Spinal cord (tissue), 10 donors: ENCODE measurements around the gene LINC00632. TPM values are rescaled to one million over a fixed set of nuclear protein-coding genes. Genes with fewer than 3 reads are reported as not detected.

Experiments used
- DNase-seq, 6 donors: peaks; one replicate each; pipeline versions ENCODE4 v3.0.0 to v3.0.0-alpha.2; 2013 to 2015; ENCODE audit warnings: low spot score in 6 of 6, low read depth in 4 of 6
- H3K27ac ChIP-seq: one replicate; pipeline ENCODE4 v1.5.1; 2013; ENCODE audit warnings: low read depth, low read length, control low read depth
- H3K27me3 ChIP-seq: one replicate; pipeline ENCODE4 v1.6.1; 2013; ENCODE audit warnings: low read length; ENCODE audit not compliant: control insufficient read depth, insufficient read depth
- H3K36me3 ChIP-seq: one replicate; pipeline ENCODE4 v1.6.1; 2013; ENCODE audit warnings: low read length; ENCODE audit not compliant: control insufficient read depth, insufficient read depth
- H3K4me1 ChIP-seq: one replicate; pipeline ENCODE4 v1.6.1; 2013; ENCODE audit warnings: low read length; ENCODE audit not compliant: control insufficient read depth, insufficient read depth
- H3K4me3 ChIP-seq: one replicate; pipeline ENCODE4 v1.5.1; 2013; ENCODE audit warnings: low read depth, low read length, control low read depth
- H3K9me3 ChIP-seq: one replicate; pipeline ENCODE4 v1.6.1; 2013; ENCODE audit warnings: low read length; ENCODE audit not compliant: control insufficient read depth, insufficient read depth
- WGBS: methylation state at CpG from one replicate; pipeline ENCODE4 v1.1.5; 2013; ENCODE audit warnings: missing lambda C conversion rate; ENCODE audit not compliant: insufficient coverage; 5-methylcytosine and 5-hydroxymethylcytosine counted together
- polyA plus RNA-seq, 2 donors: library from polyadenylated mRNA; unstranded; fragments of 120-200 nt; gene quantifications; one replicate each; pipeline ENCODE4 v1.2.1, GENCODE V29; 2013; ENCODE audit not compliant: insufficient read length in 2 of 2
- total RNA-seq, 2 donors: library from RNA; depleted of rRNA in 1 of 2; stranded (reverse); fragments of 120-200 nt in 1 of 2; fragments of >200 nt in 1 of 2; gene quantifications; one replicate each; pipeline versions ENCODE4 v1.2.3 to v1.2.4, GENCODE V29; 2013 to 2014
- donor health status: healthy.

The LINC00632 gene
- total and polyA plus RNA-seq, 4 donors: 60.2 to 203 (median 128) TPM

- DNase-seq: no peak
- Histone ChIP-seq H3K36me3 (no peaks in the 10 kb centered on the region), H3K4me1 (no peaks in the 10 kb centered on the region), H3K4me3 (no peak overlapping the region), H3K27ac (no peak overlapping the region), H3K9me3 (no peaks in the 10 kb centered on the region), H3K27me3 (no peaks in the 10 kb centered on the region)
- no CpG with 5 or more reads among the region's 1 CpG for WGBS
Measured at GRCh38 chrX:140804292-140804691, 94.7 kb downstream of the LINC00632 start.

GRCh38 chrX:140815868-140816267, 106.3 kb downstream of the LINC00632 start:
- peak in 1 of 6 donors; percentile 2 for DNase-seq
- H3K27ac ChIP-seq: no peak overlapping the region
- 61% methylated on average over 4 of the region's 6 CpGs for WGBS
- H3K27me3 ChIP-seq: no peaks in the 10 kb centered on the region
- H3K9me3 ChIP-seq: peaks cover 2% of the 10 kb centered on the region
- no peaks in the 10 kb centered on the region for H3K4me1 ChIP-seq
- H3K4me3 ChIP-seq: no peak overlapping the region
- no peaks in the 10 kb centered on the region for H3K36me3 ChIP-seq

GRCh38 chrX:140817943-140818342, 108.4 kb downstream of the LINC00632 start:
- no peaks in the 10 kb centered on the region for H3K27me3 ChIP-seq
- DNase-seq: peak in 2 of 6 donors; percentile 26 to 32

GRCh38 chrX:140821280-140821679, 111.7 kb downstream of the LINC00632 start:
- Histone ChIP-seq H3K27ac (no peak overlapping the region), H3K4me3 (no peak overlapping the region), H3K9me3 (no peaks in the 10 kb centered on the region), H3K27me3 (no peaks in the 10 kb centered on the region), H3K4me1 (no peaks in the 10 kb centered on the region), H3K36me3 (no peaks in the 10 kb centered on the region)
- no peak for DNase-seq
- whole genome bisulfite sequencing: no CpG with 5 or more reads among the region's 3 CpGs

More at GRCh38 chrX:140817943-140818342, 108.4 kb downstream of the LINC00632 start:
- Histone ChIP-seq H3K4me1 (no peaks in the 10 kb centered on the region), H3K36me3 (no peaks in the 10 kb centered on the region), H3K4me3 (no peak overlapping the region), H3K27ac (no peak overlapping the region), H3K9me3 (no peaks in the 10 kb centered on the region)
- WGBS: no CpG with 5 or more reads among the region's 6 CpGs

- H3K4me1 ChIP-seq: no peaks in the 10 kb centered on the region
- no peak overlapping the region for H3K4me3 ChIP-seq
- no peak overlapping the region for H3K27ac ChIP-seq
- H3K27me3 ChIP-seq: no peaks in the 10 kb centered on the region
- H3K36me3 ChIP-seq: no peaks in the 10 kb centered on the region
- no peak for DNase-seq
- no peaks in the 10 kb centered on the region for H3K9me3 ChIP-seq
- no CpG with 5 or more reads among the region's 1 CpG for WGBS
Measured at GRCh38 chrX:140822184-140822583, 112.6 kb downstream of the LINC00632 start.

GRCh38 chrX:140822861-140823260, 113.3 kb downstream of the LINC00632 start:
- no peak overlapping the region for H3K4me3 ChIP-seq
- 62% methylated on average over 2 of the region's 3 CpGs for WGBS
- H3K27me3 ChIP-seq: no peaks in the 10 kb centered on the region
- no peak for DNase-seq
- H3K27ac ChIP-seq: no peak overlapping the region
- H3K9me3 ChIP-seq: no peaks in the 10 kb centered on the region
- no peaks in the 10 kb centered on the region for H3K4me1 ChIP-seq
- H3K36me3 ChIP-seq: no peaks in the 10 kb centered on the region

GRCh38 chrX:140836874-140837273, 127.3 kb downstream of the LINC00632 start:
- WGBS: no CpG with 5 or more reads among the region's 2 CpGs
- H3K36me3 ChIP-seq: no peaks in the 10 kb centered on the region

More at GRCh38 chrX:140836874-140837273, 127.3 kb downstream of the LINC00632 start:
- Histone ChIP-seq H3K4me1 (no peaks in the 10 kb centered on the region), H3K27me3 (no peaks in the 10 kb centered on the region), H3K9me3 (no peaks in the 10 kb centered on the region), H3K27ac (no peak overlapping the region), H3K4me3 (no peak overlapping the region)
- DNase-seq: peak in 1 of 6 donors; percentile 5

Other genes with a start within 250 kb of the LINC00632 start
- gene SOX3, start 204.7 kb upstream of the LINC00632 start, total RNA-seq: 1 to 10 TPM; 2.1 to 2.3 TPM
- 1 to 10 TPM; 4.4 to 4.5 TPM for gene SOX3, start 204.7 kb upstream of the LINC00632 start, polyA plus RNA-seq